Smooth muscle cell (in vitro differentiated cells): ENCODE results near the gene IFNA13. TPM values are rescaled to one million over a fixed set of nuclear protein-coding genes. Genes with fewer than 3 reads are reported as not detected.

Experiments
- DNase-seq: peaks from one replicate; lab custom pipeline; 2025; ENCODE audit not compliant: unreplicated experiment; lab: John Stamatoyannopoulos, UW
- H2AFZ ChIP-seq: fragments of 200-600 bp; sonication (generic); 2 replicates; pipeline ENCODE4 v1.6.0; 2016; ENCODE audit warnings: antibody characterized with exemption, low read depth, mild to moderate bottlenecking
- H3F3A ChIP-seq: fragments of 200-600 bp; sonication (generic); 2 replicates; pipeline ENCODE4 v1.6.0; 2017; ENCODE audit warnings: antibody characterized with exemption, low read depth
- H3K27ac ChIP-seq: fragments of 200-600 bp; sonication (generic); 2 replicates; pipeline ENCODE4 v1.5.1; 2016; ENCODE audit warnings: low read depth, mild to moderate bottlenecking
- H3K27me3 ChIP-seq: fragments of 200-600 bp; sonication (generic); 2 replicates; pipeline ENCODE4 v1.6.1; 2016; ENCODE audit warnings: low read depth, mild to moderate bottlenecking
- H3K36me3 ChIP-seq: fragments of 200-600 bp; sonication (generic); 2 replicates; pipeline ENCODE4 v1.5.1; 2016; ENCODE audit warnings: low read depth
- H3K4me1 ChIP-seq: fragments of 200-600 bp; sonication (generic); 2 replicates; pipeline ENCODE4 v1.5.1; 2016; ENCODE audit warnings: low read depth
- H3K4me2 ChIP-seq: fragments of 200-600 bp; sonication (generic); 2 replicates; pipeline ENCODE4 v1.6.0; 2016; ENCODE audit warnings: mild to moderate bottlenecking
- H3K4me3 ChIP-seq: fragments of 200-600 bp; sonication (generic); 2 replicates; pipeline ENCODE4 v1.5.1; 2016; ENCODE audit warnings: mild to moderate bottlenecking
- H3K79me2 ChIP-seq: fragments of 200-600 bp; sonication (generic); 2 replicates; pipeline ENCODE4 v1.6.0; 2016; ENCODE audit warnings: low read depth, mild to moderate bottlenecking
- H3K9ac ChIP-seq: fragments of 200-600 bp; sonication (generic); 2 replicates; pipeline ENCODE4 v1.6.0; 2016; ENCODE audit warnings: low read depth
- H3K9me3 ChIP-seq: fragments of 200-600 bp; sonication (generic); replicated peaks from 2 replicates; pipeline ENCODE4 v1.5.1; 2016; ENCODE audit warnings: low read depth
- H4K20me1 ChIP-seq: fragments of 200-600 bp; sonication (generic); 2 replicates; pipeline ENCODE4 v1.6.0; 2016; ENCODE audit warnings: low read depth
- CTCF ChIP-seq: fragments of 200-600 bp; sonication (generic); IDR thresholded peaks from 2 replicates; pipeline ENCODE4 v1.5.1; 2017; ENCODE audit warnings: borderline replicate concordance, mild to moderate bottlenecking, antibody characterized with exemption; ENCODE audit not compliant: insufficient read depth, poor library complexity, severe bottlenecking
- WGBS: methylation state at CpG from one replicate; pipeline ENCODE4 v1.1.7; 2016; ENCODE audit warnings: low lambda C conversion rate; 5-methylcytosine and 5-hydroxymethylcytosine counted together
- polyA plus RNA-seq: library from polyadenylated mRNA; unstranded; fragments of >200 nt; fragmentation: Nextera tagmentation; extraction: Ambion mirVana; gene quantifications from 2 replicates; pipeline ENCODE4 v1.2.1, GENCODE V29; 2016
- total RNA-seq: library from RNA; depleted of rRNA; stranded (reverse); fragments of >200 nt; gene quantifications from 2 replicates; pipeline ENCODE4 v1.2.3, GENCODE V29; 2014

IFNA13 gene
- total and polyA plus RNA-seq, 2 experiments from 2014 or later = not detected

DNA sequence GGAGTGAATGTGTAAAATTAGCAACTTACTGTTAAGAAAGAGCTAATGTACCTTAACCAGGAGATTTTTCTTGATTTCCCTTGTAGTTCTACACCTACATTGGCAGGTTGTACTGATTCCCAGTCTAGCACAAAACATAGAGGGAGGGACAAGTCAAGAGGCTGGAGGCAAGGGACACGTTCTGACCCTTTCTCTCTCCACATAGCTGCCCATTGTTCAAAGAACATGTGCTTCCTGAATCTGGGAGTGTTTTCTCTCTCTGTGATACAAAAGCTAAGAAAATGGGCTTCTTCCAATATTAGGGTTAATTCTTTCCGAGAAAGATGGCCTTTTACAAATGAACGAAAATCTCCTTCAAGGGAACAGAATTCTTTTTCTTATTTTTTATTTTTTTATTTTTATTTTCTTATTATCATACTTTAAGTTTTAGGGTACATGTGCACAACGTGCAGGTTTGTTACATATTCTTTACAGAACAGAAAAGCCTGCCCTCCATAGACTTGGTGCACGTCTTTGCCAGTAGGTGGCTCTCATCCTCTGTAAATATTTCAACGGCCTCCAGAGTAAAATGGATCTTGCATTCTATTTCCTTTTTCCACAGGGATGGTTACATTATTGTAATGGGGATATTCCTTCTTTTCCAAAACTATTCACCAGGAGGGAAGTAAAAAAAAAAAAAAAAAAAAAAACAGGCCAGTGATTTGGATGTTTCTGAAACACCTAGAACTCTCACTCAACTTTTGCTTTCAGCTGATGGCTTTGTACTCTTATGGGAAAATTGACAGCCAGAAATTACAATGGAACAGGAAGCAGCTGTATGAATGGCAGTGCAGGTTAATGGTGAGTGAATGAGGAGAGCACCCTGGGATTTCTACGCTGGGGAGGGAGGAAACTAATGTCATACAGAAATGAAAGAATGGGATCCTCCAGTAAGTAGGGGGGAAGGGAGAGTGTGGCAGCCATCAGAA lies 49.6 kb downstream of the IFNA13 start:
- Histone ChIP-seq H3K9ac (no peak overlapping the region), H2AFZ (no peak overlapping the region), H3K27me3 (peaks cover 6% of the 10 kb centered on the region), H3K79me2 (no peaks in the 10 kb centered on the region), H3K9me3 (no peaks in the 10 kb centered on the region), H3K36me3 (no peaks in the 10 kb centered on the region), H3F3A (no peaks in the 10 kb centered on the region), H4K20me1 (peaks cover 4% of the 10 kb centered on the region), H3K4me2 (no peak overlapping the region), H3K27ac (no peak overlapping the region), H3K4me1 (no peaks in the 10 kb centered on the region), H3K4me3 (no peak overlapping the region)
- 15% methylated on average over 7 of the region's 7 CpGs for WGBS
- peak; percentile 72 for TF ChIP-seq CTCF
- no peak for DNase-seq

Other genes with a start within 250 kb of the IFNA13 start
- not detected in 2 replicates for gene IFNW1, start 226.2 kb downstream of the IFNA13 start, total RNA-seq
- not detected in 2 replicates for gene IFNW1, start 226.2 kb downstream of the IFNA13 start, polyA plus RNA-seq
- gene IFNA21, start 201.4 kb downstream of the IFNA13 start, total RNA-seq = not detected in 2 replicates
- gene IFNA21, start 201.4 kb downstream of the IFNA13 start, polyA plus RNA-seq = not detected in 2 replicates
- gene IFNA4, start 180.5 kb downstream of the IFNA13 start, total RNA-seq = not detected in 2 replicates
- not detected in 2 replicates for gene IFNA4, start 180.5 kb downstream of the IFNA13 start, polyA plus RNA-seq
- gene IFNA7, start 165.9 kb downstream of the IFNA13 start, total RNA-seq = not detected in 2 replicates
- not detected in 2 replicates for gene IFNA7, start 165.9 kb downstream of the IFNA13 start, polyA plus RNA-seq
- gene IFNA10, start 160.9 kb downstream of the IFNA13 start, total RNA-seq = not detected in 2 replicates
- gene IFNA10, start 160.9 kb downstream of the IFNA13 start, polyA plus RNA-seq = not detected in 2 replicates
- not detected in 2 replicates for gene IFNA16, start 150.7 kb downstream of the IFNA13 start, total RNA-seq
- gene IFNA16, start 150.7 kb downstream of the IFNA13 start, polyA plus RNA-seq = not detected in 2 replicates
- gene IFNA17, start 139.8 kb downstream of the IFNA13 start, total RNA-seq = not detected in 2 replicates
- gene IFNA17, start 139.8 kb downstream of the IFNA13 start, polyA plus RNA-seq = not detected in 2 replicates
- not detected in 2 replicates for gene IFNA14, start 128.1 kb downstream of the IFNA13 start, total RNA-seq
- gene IFNA14, start 128.1 kb downstream of the IFNA13 start, polyA plus RNA-seq = not detected in 2 replicates
- 0.36 and 0.54 TPM in 2 replicates for gene IFNA5, start 62.7 kb downstream of the IFNA13 start, total RNA-seq
- gene IFNA5, start 62.7 kb downstream of the IFNA13 start, polyA plus RNA-seq = not detected in 2 replicates
- 37.1 and 41.1 TPM in 2 replicates for gene KLHL9, start 32.7 kb downstream of the IFNA13 start, total RNA-seq
- gene KLHL9, start 32.7 kb downstream of the IFNA13 start, polyA plus RNA-seq = 15.0 and 17.4 TPM in 2 replicates
- not detected in 2 replicates for gene IFNA6, start 17.2 kb downstream of the IFNA13 start, total RNA-seq
- not detected in 2 replicates for gene IFNA6, start 17.2 kb downstream of the IFNA13 start, polyA plus RNA-seq
- not detected in 2 replicates for gene IFNA2, start 17.3 kb upstream of the IFNA13 start, total RNA-seq
- gene IFNA2, start 17.3 kb upstream of the IFNA13 start, polyA plus RNA-seq = not detected in 2 replicates
- not detected in 2 replicates for gene IFNA8, start 41.1 kb upstream of the IFNA13 start, total RNA-seq
- not detected in 2 replicates for gene IFNA8, start 41.1 kb upstream of the IFNA13 start, polyA plus RNA-seq
- not detected in 2 replicates for gene IFNA1, start 72.4 kb upstream of the IFNA13 start, total RNA-seq
- not detected in 2 replicates for gene IFNA1, start 72.4 kb upstream of the IFNA13 start, polyA plus RNA-seq
- gene IFNE, start 114.3 kb upstream of the IFNA13 start, total RNA-seq = 0.85 and 1.2 TPM in 2 replicates
- gene IFNE, start 114.3 kb upstream of the IFNA13 start, polyA plus RNA-seq = not detected in 2 replicates